GM18870 (cell line): ENCODE results near the gene BSND.

Source experiments
- ATAC-seq: cut with Tn5 transposase; IDR thresholded peaks from one replicate; pipeline ENCODE4 v1.9.1; 2021; ENCODE audit warnings: moderate library complexity; ENCODE audit not compliant: unreplicated experiment

The BSND gene

GRCh38 chr1:54975356-54976108 lies 23.2 kb upstream of the BSND start:
- ATAC-seq: no peak

GRCh38 chr1:54976747-54977146 lies 22.0 kb upstream of the BSND start:
- ATAC-seq: no peak

GRCh38 chr1:54977533-54978297 lies 21.0 kb upstream of the BSND start:
- no peak for ATAC-seq

- no peak for ATAC-seq
These were observed 20.0 kb upstream of the BSND start for GRCh38 chr1:54978528-54979326.

- no peak for ATAC-seq
These were observed 19.3 kb upstream of the BSND start for GRCh38 chr1:54979327-54979891.

- ATAC-seq: no peak
These were observed 18.6 kb upstream of the BSND start for GRCh38 chr1:54980046-54980527.

- ATAC-seq: no peak
These were observed 18.0 kb upstream of the BSND start, which contains the start of gene TMEM61 for GRCh38 chr1:54980528-54981241. TMEM61 (plus strand) TSS chr1:54980628; CDS start chr1:54981066, 438 bp downstream.

GRCh38 chr1:54981466-54981865 lies 17.3 kb upstream of the BSND start:
- no peak for ATAC-seq

- ATAC-seq: no peak
These were observed 16.0 kb upstream of the BSND start for GRCh38 chr1:54982739-54983138.

GRCh38 chr1:54984131-54984842 lies 14.4 kb upstream of the BSND start:
- ATAC-seq: no peak

GRCh38 chr1:54985556-54985955 lies 13.2 kb upstream of the BSND start:
- ATAC-seq: no peak

- ATAC-seq: no peak
These were observed 12.7 kb upstream of the BSND start for GRCh38 chr1:54986025-54986424.

GRCh38 chr1:54986533-54986932 lies 12.2 kb upstream of the BSND start:
- no peak for ATAC-seq

- ATAC-seq: no peak
These were observed 11.3 kb upstream of the BSND start for GRCh38 chr1:54987427-54987826.

GRCh38 chr1:54987919-54988705 lies 10.6 kb upstream of the BSND start:
- ATAC-seq: no peak

GRCh38 chr1:54988975-54989374 lies 9.8 kb upstream of the BSND start:
- ATAC-seq: no peak

GRCh38 chr1:54989473-54989872 lies 9.3 kb upstream of the BSND start:
- ATAC-seq: no peak

GRCh38 chr1:54989968-54990810 lies 8.5 kb upstream of the BSND start:
- ATAC-seq: no peak
